NCI-H128 (cell line): Measurements from ENCODE around the gene ZMYND10.

Experiments
- DNase-seq: peaks from one replicate; lab custom pipeline; 2025; ENCODE audit not compliant: unreplicated experiment; lab: John Stamatoyannopoulos, UW

Gene ZMYND10

GRCh38 chr3:50350213-50350526 is 4.6 kb upstream of the ZMYND10 start:
- no peak for DNase-seq

GRCh38 chr3:50347187-50347813 is 1.8 kb upstream of the ZMYND10 start:
- DNase-seq, result peak; percentile 66

- DNase-seq, result no peak
Observed at GRCh38 chr3:50345008-50345407, 524 bp downstream of the ZMYND10 start.

GRCh38 chr3:50342813-50343633 is 2.5 kb downstream of the ZMYND10 start:
- no peak for DNase-seq

GRCh38 chr3:50341996-50342650 is 3.4 kb downstream of the ZMYND10 start:
- no peak for DNase-seq

GRCh38 chr3:50341537-50341936 is 4.0 kb downstream of the ZMYND10 start:
- no peak for DNase-seq

GRCh38 chr3:50340448-50341329 is 4.8 kb downstream of the ZMYND10 start, which contains the start of gene RASSF1:
Gene RASSF1, minus strand, starts transcription at chr3:50340836. Its CDS starts 31 bp downstream, at chr3:50340805.
- no peak for DNase-seq

GRCh38 chr3:50340147-50340447 is 5.4 kb downstream of the ZMYND10 start:
- no peak for DNase-seq

- DNase-seq, result no peak
Observed at GRCh38 chr3:50339485-50340146, 5.9 kb downstream of the ZMYND10 start.

- DNase-seq, result no peak
Observed at GRCh38 chr3:50338965-50339364, 6.6 kb downstream of the ZMYND10 start.

- DNase-seq, result peak; percentile 90
Observed at GRCh38 chr3:50337175-50337861, 8.2 kb downstream of the ZMYND10 start.

GRCh38 chr3:50336452-50337174 is 8.9 kb downstream of the ZMYND10 start:
- DNase-seq, result peak; percentile 35

GRCh38 chr3:50334339-50335075 is 11.0 kb downstream of the ZMYND10 start:
- no peak for DNase-seq

- DNase-seq, result no peak
Observed at GRCh38 chr3:50333744-50334328, 11.7 kb downstream of the ZMYND10 start.

GRCh38 chr3:50331364-50331907 is 14.1 kb downstream of the ZMYND10 start:
- DNase-seq, result no peak

GRCh38 chr3:50330330-50330729 is 15.2 kb downstream of the ZMYND10 start:
- DNase-seq, result no peak

- DNase-seq, result peak; percentile 91
Observed at GRCh38 chr3:50327943-50328691, 17.4 kb downstream of the ZMYND10 start, which contains the start of gene TUSC2. Gene TUSC2, minus strand, starts transcription at chr3:50328223. Its CDS starts 124 bp downstream, at chr3:50328099.
